Measurements from ENCODE around the gene BMF.
A peak's percentile ranks its signal among the peaks of the same experiment; 100 is the strongest.

BMF gene

GRCh38 chr15:40081691-40082194 lies 26.9 kb downstream of the BMF start:
- no peak overlapping the region for H3K4me3 ChIP-seq (ENCODE audit: low read depth, low read length)
- no CpG with 5 or more reads among the region's 12 CpGs for WGBS (ENCODE audit: extremely low coverage, insufficient coverage, insufficient read length)
- H3K27me3 ChIP-seq (ENCODE audit: insufficient read depth, low read length): no peaks in the 10 kb centered on the region
- H4K91ac ChIP-seq (ENCODE audit: low read depth, low read length): peak overlapping the region; percentile 73
- no peak overlapping the region for H3K14ac ChIP-seq (ENCODE audit: low read length)
- H3K36me3 ChIP-seq (ENCODE audit: control insufficient read depth in 1 of 2, insufficient read depth in 2 of 2, low read length in 2 of 2): no peaks in the 10 kb centered on the region
- no peaks in the 10 kb centered on the region for H3K79me2 ChIP-seq (ENCODE audit: control insufficient read depth, insufficient read depth, low read length, poor library complexity)
- H4K8ac ChIP-seq (ENCODE audit: low read depth, low read length): peak overlapping the region; percentile 18
- peak overlapping the region; percentile 6 for H2AFZ ChIP-seq (ENCODE audit: insufficient read depth, low read length, poor library complexity)
- H2BK12ac ChIP-seq (ENCODE audit: low read length): peak overlapping the region; percentile 38
- peak overlapping the region; percentile 24 for H2BK5ac ChIP-seq (ENCODE audit: low read depth, low read length, poor library complexity)
- H3K18ac ChIP-seq (ENCODE audit: low read length): peak overlapping the region; percentile 26
- peaks cover 23% of the 10 kb centered on the region for H3K79me1 ChIP-seq (ENCODE audit: low read length)
- peak; percentile 32 to 52 for DNase-seq
- no peak overlapping the region for H3K4ac ChIP-seq (ENCODE audit: low read depth, low read length)
- peak overlapping the region; percentile 27 for H2BK120ac ChIP-seq (ENCODE audit: insufficient read depth, low read length, poor library complexity)
- H3K23ac ChIP-seq (ENCODE audit: low read length): no peak overlapping the region
- no peaks in the 10 kb centered on the region for H3K9me3 ChIP-seq (ENCODE audit: insufficient read depth, low read depth, low read length)
- no peak overlapping the region for H4K12ac ChIP-seq (ENCODE audit: low read depth, low read length)
- no peak overlapping the region for H2AK5ac ChIP-seq (ENCODE audit: low read length)
- H3K27ac ChIP-seq (ENCODE audit: low read depth, low read length): peak overlapping the region; percentile 66
- H3K4me2 ChIP-seq (ENCODE audit: low read length): peak overlapping the region; percentile 55
- H3K9ac ChIP-seq (ENCODE audit: low read length): no peak overlapping the region
- peaks cover 24 to 34% of the 10 kb centered on the region in 2 experiments for H3K4me1 ChIP-seq (ENCODE audit: control insufficient read depth in 1 of 2, insufficient read depth in 2 of 2, low read length in 2 of 2)

DNA sequence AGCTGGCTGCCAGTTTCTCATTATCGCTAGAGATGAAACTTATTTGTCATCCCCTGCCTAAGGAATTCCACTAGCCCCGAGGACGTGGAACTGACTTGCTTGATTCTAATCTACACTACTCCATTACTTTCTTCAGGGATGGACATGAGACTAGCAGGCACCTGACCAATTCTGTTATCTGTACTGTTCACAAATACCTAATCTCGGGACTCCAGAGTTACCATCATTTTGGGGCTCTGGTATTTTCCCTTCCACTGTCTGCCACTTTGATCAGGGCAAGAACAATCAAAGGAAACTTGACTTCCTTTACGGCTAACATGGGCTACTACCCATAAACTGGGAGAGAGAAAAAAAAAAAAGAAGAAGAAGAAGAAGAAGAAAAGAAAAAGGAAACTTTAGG lies 27.8 kb downstream of the BMF start:
- H3K36me3 ChIP-seq (ENCODE audit: control insufficient read depth in 1 of 2, insufficient read depth in 2 of 2, low read length in 2 of 2): no peaks in the 10 kb centered on the region
- no peak overlapping the region for H4K91ac ChIP-seq (ENCODE audit: low read depth, low read length)
- no peak overlapping the region for H3K23ac ChIP-seq (ENCODE audit: low read length)
- H3K4me2 ChIP-seq (ENCODE audit: low read length): peak overlapping the region; percentile 13
- no peak overlapping the region for H2BK12ac ChIP-seq (ENCODE audit: low read length)
- DNase-seq: peak; percentile 59 to 68
- no peaks in the 10 kb centered on the region for H3K27me3 ChIP-seq (ENCODE audit: insufficient read depth, low read length)
- H3K79me1 ChIP-seq (ENCODE audit: low read length): peaks cover 18% of the 10 kb centered on the region
- H3K79me2 ChIP-seq (ENCODE audit: control insufficient read depth, insufficient read depth, low read length, poor library complexity): no peaks in the 10 kb centered on the region
- no peak overlapping the region for H3K9ac ChIP-seq (ENCODE audit: low read length)
- H3K4me3 ChIP-seq (ENCODE audit: low read depth, low read length): no peak overlapping the region
- no peak overlapping the region for H2AFZ ChIP-seq (ENCODE audit: insufficient read depth, low read length, poor library complexity)
- H3K4ac ChIP-seq (ENCODE audit: low read depth, low read length): no peak overlapping the region
- WGBS (ENCODE audit: extremely low coverage, insufficient coverage, insufficient read length): no CpG with 5 or more reads among the region's 5 CpGs
- no peak overlapping the region for H3K14ac ChIP-seq (ENCODE audit: low read length)
- no peak overlapping the region for H4K8ac ChIP-seq (ENCODE audit: low read depth, low read length)
- peaks cover 18 to 28% of the 10 kb centered on the region in 2 experiments for H3K4me1 ChIP-seq (ENCODE audit: control insufficient read depth in 1 of 2, insufficient read depth in 2 of 2, low read length in 2 of 2)
- no peak overlapping the region for H3K27ac ChIP-seq (ENCODE audit: low read depth, low read length)
- no peak overlapping the region for H2BK5ac ChIP-seq (ENCODE audit: low read depth, low read length, poor library complexity)
- no peak overlapping the region for H2BK120ac ChIP-seq (ENCODE audit: insufficient read depth, low read length, poor library complexity)
- no peak overlapping the region for H4K12ac ChIP-seq (ENCODE audit: low read depth, low read length)
- no peak overlapping the region for H2AK5ac ChIP-seq (ENCODE audit: low read length)
- no peaks in the 10 kb centered on the region for H3K9me3 ChIP-seq (ENCODE audit: insufficient read depth, low read depth, low read length)
- H3K18ac ChIP-seq (ENCODE audit: low read length): no peak overlapping the region

GRCh38 chr15:40080104-40080503 lies 28.6 kb downstream of the BMF start:
- Histone ChIP-seq H4K8ac (ENCODE audit: low read depth, low read length) (no peak overlapping the region), H3K9ac (ENCODE audit: low read length) (no peak overlapping the region), H3K27me3 (ENCODE audit: insufficient read depth, low read length) (no peaks in the 10 kb centered on the region), H3K4ac (ENCODE audit: low read depth, low read length) (no peak overlapping the region), H4K12ac (ENCODE audit: low read depth, low read length) (no peak overlapping the region), H3K36me3 (ENCODE audit: control insufficient read depth in 1 of 2, insufficient read depth in 2 of 2, low read length in 2 of 2) (no peaks in the 10 kb centered on the region), H3K27ac (ENCODE audit: low read depth, low read length) (no peak overlapping the region), H3K4me3 (ENCODE audit: low read depth, low read length) (no peak overlapping the region), H3K14ac (ENCODE audit: low read length) (no peak overlapping the region), H2BK12ac (ENCODE audit: low read length) (no peak overlapping the region), H2BK120ac (ENCODE audit: insufficient read depth, low read length, poor library complexity) (no peak overlapping the region), H2AFZ (ENCODE audit: insufficient read depth, low read length, poor library complexity) (no peak overlapping the region), H4K91ac (ENCODE audit: low read depth, low read length) (no peak overlapping the region), H2AK5ac (ENCODE audit: low read length) (no peak overlapping the region), H3K4me1 (ENCODE audit: control insufficient read depth in 1 of 2, insufficient read depth in 2 of 2, low read length in 2 of 2) (peaks cover 18 to 31% of the 10 kb centered on the region in 2 experiments), H3K9me3 (ENCODE audit: insufficient read depth, low read depth, low read length) (no peaks in the 10 kb centered on the region), H2BK5ac (ENCODE audit: low read depth, low read length, poor library complexity) (no peak overlapping the region), H3K79me1 (ENCODE audit: low read length) (peaks cover 21% of the 10 kb centered on the region), H3K23ac (ENCODE audit: low read length) (no peak overlapping the region), H3K4me2 (ENCODE audit: low read length) (no peak overlapping the region), H3K18ac (ENCODE audit: low read length) (no peak overlapping the region), H3K79me2 (ENCODE audit: control insufficient read depth, insufficient read depth, low read length, poor library complexity) (no peaks in the 10 kb centered on the region)
- no CpG with 5 or more reads among the region's 1 CpG for WGBS (ENCODE audit: extremely low coverage, insufficient coverage, insufficient read length)
- no peak for DNase-seq

GRCh38 chr15:40079456-40079855 lies 29.2 kb downstream of the BMF start:
- Histone ChIP-seq H2BK12ac (ENCODE audit: low read length) (no peak overlapping the region), H2BK5ac (ENCODE audit: low read depth, low read length, poor library complexity) (no peak overlapping the region), H2BK120ac (ENCODE audit: insufficient read depth, low read length, poor library complexity) (no peak overlapping the region), H3K27me3 (ENCODE audit: insufficient read depth, low read length) (no peaks in the 10 kb centered on the region), H3K79me1 (ENCODE audit: low read length) (peaks cover 18% of the 10 kb centered on the region), H3K4me3 (ENCODE audit: low read depth, low read length) (no peak overlapping the region), H3K18ac (ENCODE audit: low read length) (no peak overlapping the region), H2AK5ac (ENCODE audit: low read length) (no peak overlapping the region), H3K4me1 (ENCODE audit: control insufficient read depth in 1 of 2, insufficient read depth in 2 of 2, low read length in 2 of 2) (peaks cover 14 to 25% of the 10 kb centered on the region in 2 experiments), H3K79me2 (ENCODE audit: control insufficient read depth, insufficient read depth, low read length, poor library complexity) (no peaks in the 10 kb centered on the region), H4K91ac (ENCODE audit: low read depth, low read length) (no peak overlapping the region), H3K27ac (ENCODE audit: low read depth, low read length) (no peak overlapping the region), H3K23ac (ENCODE audit: low read length) (no peak overlapping the region), H2AFZ (ENCODE audit: insufficient read depth, low read length, poor library complexity) (no peak overlapping the region), H3K14ac (ENCODE audit: low read length) (no peak overlapping the region), H3K9me3 (ENCODE audit: insufficient read depth, low read depth, low read length) (no peaks in the 10 kb centered on the region), H3K9ac (ENCODE audit: low read length) (no peak overlapping the region), H4K8ac (ENCODE audit: low read depth, low read length) (no peak overlapping the region), H3K4me2 (ENCODE audit: low read length) (no peak overlapping the region), H3K4ac (ENCODE audit: low read depth, low read length) (no peak overlapping the region), H4K12ac (ENCODE audit: low read depth, low read length) (no peak overlapping the region), H3K36me3 (ENCODE audit: control insufficient read depth in 1 of 2, insufficient read depth in 2 of 2, low read length in 2 of 2) (no peaks in the 10 kb centered on the region)
- no CpG with 5 or more reads among the region's 6 CpGs for WGBS (ENCODE audit: extremely low coverage, insufficient coverage, insufficient read length)
- peak; percentile 63 to 85 for DNase-seq

All from trophoblast cell (in vitro differentiated cells and primary cell).